Smooth muscle cell (in vitro differentiated cells): ENCODE measurements around the gene SFXN3. TPM values are rescaled to one million over a fixed set of nuclear protein-coding genes. Genes with fewer than 3 reads are reported as not detected.

Source experiments
- DNase-seq: peaks from one replicate; lab custom pipeline; 2025; ENCODE audit not compliant: unreplicated experiment; lab: John Stamatoyannopoulos, UW
- H2AFZ ChIP-seq: fragments of 200-600 bp; sonication (generic); 2 replicates; pipeline ENCODE4 v1.6.0; 2016; ENCODE audit warnings: antibody characterized with exemption, low read depth, mild to moderate bottlenecking
- H3F3A ChIP-seq: fragments of 200-600 bp; sonication (generic); 2 replicates; pipeline ENCODE4 v1.6.0; 2017; ENCODE audit warnings: antibody characterized with exemption, low read depth
- H3K27ac ChIP-seq: fragments of 200-600 bp; sonication (generic); 2 replicates; pipeline ENCODE4 v1.5.1; 2016; ENCODE audit warnings: low read depth, mild to moderate bottlenecking
- H3K27me3 ChIP-seq: fragments of 200-600 bp; sonication (generic); 2 replicates; pipeline ENCODE4 v1.6.1; 2016; ENCODE audit warnings: low read depth, mild to moderate bottlenecking
- H3K36me3 ChIP-seq: fragments of 200-600 bp; sonication (generic); 2 replicates; pipeline ENCODE4 v1.5.1; 2016; ENCODE audit warnings: low read depth
- H3K4me1 ChIP-seq: fragments of 200-600 bp; sonication (generic); 2 replicates; pipeline ENCODE4 v1.5.1; 2016; ENCODE audit warnings: low read depth
- H3K4me2 ChIP-seq: fragments of 200-600 bp; sonication (generic); 2 replicates; pipeline ENCODE4 v1.6.0; 2016; ENCODE audit warnings: mild to moderate bottlenecking
- H3K4me3 ChIP-seq: fragments of 200-600 bp; sonication (generic); 2 replicates; pipeline ENCODE4 v1.5.1; 2016; ENCODE audit warnings: mild to moderate bottlenecking
- H3K79me2 ChIP-seq: fragments of 200-600 bp; sonication (generic); 2 replicates; pipeline ENCODE4 v1.6.0; 2016; ENCODE audit warnings: low read depth, mild to moderate bottlenecking
- H3K9ac ChIP-seq: fragments of 200-600 bp; sonication (generic); 2 replicates; pipeline ENCODE4 v1.6.0; 2016; ENCODE audit warnings: low read depth
- H3K9me3 ChIP-seq: fragments of 200-600 bp; sonication (generic); replicated peaks from 2 replicates; pipeline ENCODE4 v1.5.1; 2016; ENCODE audit warnings: low read depth
- H4K20me1 ChIP-seq: fragments of 200-600 bp; sonication (generic); 2 replicates; pipeline ENCODE4 v1.6.0; 2016; ENCODE audit warnings: low read depth
- CTCF ChIP-seq: fragments of 200-600 bp; sonication (generic); IDR thresholded peaks from 2 replicates; pipeline ENCODE4 v1.5.1; 2017; ENCODE audit warnings: borderline replicate concordance, mild to moderate bottlenecking, antibody characterized with exemption; ENCODE audit not compliant: insufficient read depth, poor library complexity, severe bottlenecking
- WGBS: methylation state at CpG from one replicate; pipeline ENCODE4 v1.1.7; 2016; ENCODE audit warnings: low lambda C conversion rate; 5-methylcytosine and 5-hydroxymethylcytosine counted together
- polyA plus RNA-seq: library from polyadenylated mRNA; unstranded; fragments of >200 nt; fragmentation: Nextera tagmentation; extraction: Ambion mirVana; gene quantifications from 2 replicates; pipeline ENCODE4 v1.2.1, GENCODE V29; 2016
- total RNA-seq: library from RNA; depleted of rRNA; stranded (reverse); fragments of >200 nt; gene quantifications from 2 replicates; pipeline ENCODE4 v1.2.3, GENCODE V29; 2014

SFXN3 gene
- total and polyA plus RNA-seq, 2 experiments from 2014 or later = 79.1 to 92.1 TPM

DNA sequence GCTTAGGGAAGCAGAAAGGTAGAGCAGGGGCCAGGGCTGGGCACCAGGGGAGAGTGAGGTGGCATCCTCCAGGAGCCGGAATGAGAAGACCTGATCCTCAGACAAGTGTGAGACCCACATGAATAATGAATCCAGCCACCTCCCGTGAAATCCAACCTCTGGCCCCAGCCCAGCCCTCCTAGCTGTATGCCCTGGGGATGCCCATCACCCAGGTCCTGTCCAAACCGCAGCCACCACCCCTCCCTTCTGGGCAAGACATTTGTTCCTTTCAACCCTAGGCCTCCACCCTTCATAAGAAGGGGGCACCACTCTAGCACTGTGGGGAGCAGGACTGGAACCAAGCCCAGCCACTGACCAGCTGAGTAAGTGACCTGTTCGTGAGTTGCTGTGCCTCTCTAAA, 9.8 kb upstream of the SFXN3 start:
- no peak for TF ChIP-seq CTCF
- Histone ChIP-seq H3K36me3 (no peaks in the 10 kb centered on the region), H3K27ac (no peak overlapping the region), H3K27me3 (peaks cover 25% of the 10 kb centered on the region), H3K4me2 (no peak overlapping the region), H4K20me1 (no peaks in the 10 kb centered on the region), H3K9ac (no peak overlapping the region), H3K4me3 (no peak overlapping the region), H3K9me3 (no peaks in the 10 kb centered on the region), H3K4me1 (no peaks in the 10 kb centered on the region), H3K79me2 (no peaks in the 10 kb centered on the region), H3F3A (no peaks in the 10 kb centered on the region), H2AFZ (no peak overlapping the region)
- 90% methylated on average over 4 of the region's 4 CpGs for WGBS
- no peak for DNase-seq

GRCh38 chr10:101021692-101022251, 9.3 kb upstream of the SFXN3 start:
- no peaks in the 10 kb centered on the region for H3K36me3 ChIP-seq
- DNase-seq = no peak
- H2AFZ ChIP-seq = no peak overlapping the region
- H3K27me3 ChIP-seq = peaks cover 20% of the 10 kb centered on the region
- no peak overlapping the region for H3K9ac ChIP-seq
- H4K20me1 ChIP-seq = no peaks in the 10 kb centered on the region
- no peak overlapping the region for H3K4me3 ChIP-seq
- H3K4me2 ChIP-seq = no peak overlapping the region
- no peaks in the 10 kb centered on the region for H3K9me3 ChIP-seq
- TF ChIP-seq CTCF = no peak
- H3K79me2 ChIP-seq = no peaks in the 10 kb centered on the region
- H3F3A ChIP-seq = no peaks in the 10 kb centered on the region
- H3K27ac ChIP-seq = no peak overlapping the region
- H3K4me1 ChIP-seq = peaks cover 2% of the 10 kb centered on the region
- WGBS = 91% methylated on average over 11 of the region's 11 CpGs

DNA sequence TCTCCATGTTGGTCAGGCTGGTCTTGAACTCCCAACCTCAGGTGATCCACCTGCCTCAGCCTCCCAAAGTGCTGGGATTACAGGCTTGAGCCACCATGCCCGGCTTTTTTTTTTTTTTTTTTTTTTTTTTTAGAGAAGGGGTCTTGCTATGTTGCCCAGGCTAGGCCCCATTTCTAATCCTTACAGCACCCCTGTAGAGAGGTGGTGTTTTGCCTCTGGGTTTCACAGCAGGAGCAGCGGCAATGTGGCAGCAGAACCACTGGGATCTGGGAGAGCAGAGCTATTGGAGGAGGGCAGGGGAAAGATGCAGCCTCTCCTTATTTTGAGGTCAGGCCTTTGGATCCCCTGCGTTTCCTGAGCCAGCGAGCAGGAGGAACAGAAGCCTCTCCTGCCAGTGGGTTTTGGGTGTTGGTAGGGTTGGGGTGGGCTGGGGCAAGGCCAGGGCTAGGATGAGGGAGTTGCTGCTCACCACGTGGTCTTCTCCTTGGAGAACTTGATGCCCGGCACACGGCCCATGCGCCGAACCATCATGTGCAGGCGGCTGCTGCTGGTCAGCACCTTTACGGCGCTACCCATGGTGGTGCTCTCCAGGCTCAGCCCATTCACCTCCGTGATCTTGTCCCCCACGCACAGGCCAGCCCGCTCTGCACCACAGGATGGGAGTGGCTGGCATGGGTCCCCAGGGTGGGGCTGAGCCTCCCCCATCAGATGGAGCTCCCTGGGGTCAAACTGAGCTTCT, 7.9 kb upstream of the SFXN3 start:
- Histone ChIP-seq H3F3A (peaks cover 2% of the 10 kb centered on the region), H3K4me1 (peaks cover 6% of the 10 kb centered on the region), H3K9ac (no peak overlapping the region), H3K4me3 (no peak overlapping the region), H3K9me3 (no peaks in the 10 kb centered on the region), H3K27me3 (peaks cover 6% of the 10 kb centered on the region), H3K4me2 (no peak overlapping the region), H2AFZ (no peak overlapping the region), H3K27ac (no peak overlapping the region), H4K20me1 (no peaks in the 10 kb centered on the region), H3K36me3 (no peaks in the 10 kb centered on the region), H3K79me2 (no peaks in the 10 kb centered on the region)
- 93% methylated on average over 13 of the region's 15 CpGs for WGBS
- no peak for TF ChIP-seq CTCF
- DNase-seq = no peak
